ENCODE measurements around the gene CMIP. TPM values are rescaled to one million over a fixed set of nuclear protein-coding genes. Genes with fewer than 3 reads are reported as not detected.

CMIP gene
- total and polyA plus RNA-seq, 10 of the 15 experiments (the other 5 are each of a cell fraction or from before 2014, with no cell fraction given) = 1.2 to 43.2 (median 4.4) TPM

- TF ChIP-seq ZBTB11 (CRISPR knock-in tag; IDR thresholded peaks at IDR 0.05) (no peak), ZNF217 (IDR thresholded peaks at IDR 0.05) (no peak), CHD2 (IDR thresholded peaks at IDR 0.05; ENCODE audit: borderline replicate concordance, low read depth, low read length) (no peak), NFYB (IDR thresholded peaks at IDR 0.05; ENCODE audit: insufficient read depth, low read depth, low read length) (no peak), NBN (IDR thresholded peaks at IDR 0.05) (no peak)
Observed at GRCh38 chr16:81539009-81539758, 94.6 kb downstream of the CMIP start (continued).

DNA sequence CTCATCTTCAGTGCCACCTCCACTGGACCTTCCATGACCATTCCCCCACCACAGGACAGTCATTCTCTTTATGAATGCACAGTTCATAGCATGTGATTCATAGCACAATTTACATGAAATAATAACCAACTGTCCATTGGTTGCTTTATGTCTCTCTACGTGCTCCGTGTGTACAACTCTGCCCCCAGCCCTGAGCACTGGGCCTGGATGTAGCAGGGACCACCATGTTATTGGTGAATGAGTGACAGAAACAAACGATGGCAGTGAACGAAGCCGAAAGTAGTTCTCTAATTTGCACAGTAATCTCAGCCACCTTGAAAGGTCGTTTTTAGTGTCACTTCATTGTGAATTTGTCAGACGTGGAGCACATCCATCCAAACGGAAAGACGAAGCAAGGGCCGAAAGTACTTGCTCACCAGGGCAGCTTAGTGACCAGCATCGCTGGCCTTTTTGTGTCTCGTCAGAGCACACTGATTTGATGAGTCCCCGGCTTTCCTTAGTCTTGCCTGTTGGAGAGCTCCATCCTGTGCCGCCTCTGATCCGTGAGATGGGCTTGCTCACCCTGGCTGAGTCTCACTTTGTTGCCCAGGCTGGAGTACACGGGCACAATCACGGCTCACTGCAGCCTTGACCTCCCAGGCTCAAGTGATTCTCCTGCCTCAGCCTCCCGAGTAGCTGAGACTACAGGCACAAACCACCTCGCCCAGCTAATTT, 95.3 kb downstream of the CMIP start:
- BruUV-seq (replicated peaks) = no TSS peak
- intact Hi-C loops (cut with micrococcal nuclease; ENCODE audit: unreplicated experiment) (no loop called here), in situ Hi-C loops (cut with MboI) (no loop called here)
- Histone ChIP-seq H3K4me3 (no peak overlapping the region), H2AFZ (ENCODE audit: control insufficient read depth, low read depth, low read length) (no peak overlapping the region), H3K79me2 (ENCODE audit: control insufficient read depth, insufficient read depth, low read length) (no peaks in the 10 kb centered on the region; the same call in 1 of the 2 replicates), H3K27ac (ENCODE audit: control insufficient read depth, insufficient read depth) (no peak overlapping the region), H3K4me2 (ENCODE audit: control insufficient read depth, insufficient read depth) (no peak overlapping the region), H3K4me1 (ENCODE audit: control insufficient read depth, insufficient read depth, low read length) (no peaks in the 10 kb centered on the region), H3K9ac (ENCODE audit: control insufficient read depth, insufficient read depth, low read length) (no peak overlapping the region), H4K20me1 (ENCODE audit: control insufficient read depth, insufficient read depth) (no peaks in the 10 kb centered on the region), H3K9me3 (replicated peaks; ENCODE audit: control insufficient read depth, insufficient read depth, low read length) (no peaks in the 10 kb centered on the region), H3K27me3 (replicated peaks in 1 of 2; ENCODE audit: control insufficient read depth in 2 of 2, insufficient read depth in 2 of 2, low read length in 1 of 2) (no peaks in the 10 kb centered on the region), H3K36me3 (ENCODE audit: control insufficient read depth in 2 of 2, insufficient read depth in 2 of 2, low read length in 1 of 2) (no peaks in the 10 kb centered on the region; a peak in 3 of 4 replicates)
- no peak for ATAC-seq
- ChIA-PET RAD21 (ENCODE audit: unreplicated experiment) (no interaction called here), CTCF (no interaction called here), SMC1A (ENCODE audit: uncharacterized antibody, unreplicated experiment) (no interaction called here), POLR2A (no interaction called here)
- FAIRE-seq = no peak
- DNase-seq (ENCODE audit: low read depth, low spot score) = no peak
- TF ChIP-seq, protein P1, sequence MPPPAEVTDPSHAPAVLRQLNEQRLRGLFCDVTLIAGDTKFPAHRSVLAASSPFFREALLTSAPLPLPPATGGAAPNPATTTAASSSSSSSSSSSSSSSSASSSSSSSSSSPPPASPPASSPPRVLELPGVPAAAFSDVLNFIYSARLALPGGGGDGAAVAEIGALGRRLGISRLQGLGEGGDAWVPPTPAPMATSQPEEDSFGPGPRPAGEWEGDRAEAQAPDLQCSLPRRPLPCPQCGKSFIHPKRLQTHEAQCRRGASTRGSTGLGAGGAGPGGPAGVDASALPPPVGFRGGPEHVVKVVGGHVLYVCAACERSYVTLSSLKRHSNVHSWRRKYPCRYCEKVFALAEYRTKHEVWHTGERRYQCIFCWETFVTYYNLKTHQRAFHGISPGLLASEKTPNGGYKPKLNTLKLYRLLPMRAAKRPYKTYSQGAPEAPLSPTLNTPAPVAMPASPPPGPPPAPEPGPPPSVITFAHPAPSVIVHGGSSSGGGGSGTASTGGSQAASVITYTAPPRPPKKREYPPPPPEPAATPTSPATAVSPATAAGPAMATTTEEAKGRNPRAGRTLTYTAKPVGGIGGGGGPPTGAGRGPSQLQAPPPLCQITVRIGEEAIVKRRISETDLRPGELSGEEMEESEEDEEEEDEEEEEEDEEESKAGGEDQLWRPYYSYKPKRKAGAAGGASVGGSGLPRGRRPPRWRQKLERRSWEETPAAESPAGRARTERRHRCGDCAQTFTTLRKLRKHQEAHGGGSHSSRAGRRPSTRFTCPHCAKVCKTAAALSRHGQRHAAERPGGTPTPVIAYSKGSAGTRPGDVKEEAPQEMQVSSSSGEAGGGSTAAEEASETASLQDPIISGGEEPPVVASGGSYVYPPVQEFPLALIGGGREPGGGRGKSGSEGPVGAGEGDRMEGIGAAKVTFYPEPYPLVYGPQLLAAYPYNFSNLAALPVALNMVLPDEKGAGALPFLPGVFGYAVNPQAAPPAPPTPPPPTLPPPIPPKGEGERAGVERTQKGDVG (CRISPR knock-in tag; IDR thresholded peaks at IDR 0.05) = no peak
- TF ChIP-seq SPI1 (IDR thresholded peaks at IDR 0.05; ENCODE audit: borderline replicate concordance, insufficient read depth, low read depth, low read length) (no peak), SRF (IDR thresholded peaks at IDR 0.05; ENCODE audit: low read depth in 2 of 2, low read length in 2 of 2) (no peak), JUND (IDR thresholded peaks at IDR 0.05; ENCODE audit: low read depth, low read length) (no peak)
- WGBS (ENCODE audit: insufficient coverage, insufficient replicate concordance, low lambda C conversion rate, missing lambda C conversion rate) = 87% methylated on average over 19 of the region's 19 CpGs

All from GM12878 (cell line).